ENCODE measurements around the gene BTBD9. TPM values are rescaled to one million over a fixed set of nuclear protein-coding genes. Genes with fewer than 3 reads are reported as not detected.
"Not testable (repeated sequence)": the region's sequence is repeated elsewhere in the genome, so short reads cannot be mapped to it uniquely, and the experiment has no call there.

Gene BTBD9
- total and polyA plus RNA-seq, 2 experiments from 2014 or later, result 13.0 to 17.0 TPM

DNA sequence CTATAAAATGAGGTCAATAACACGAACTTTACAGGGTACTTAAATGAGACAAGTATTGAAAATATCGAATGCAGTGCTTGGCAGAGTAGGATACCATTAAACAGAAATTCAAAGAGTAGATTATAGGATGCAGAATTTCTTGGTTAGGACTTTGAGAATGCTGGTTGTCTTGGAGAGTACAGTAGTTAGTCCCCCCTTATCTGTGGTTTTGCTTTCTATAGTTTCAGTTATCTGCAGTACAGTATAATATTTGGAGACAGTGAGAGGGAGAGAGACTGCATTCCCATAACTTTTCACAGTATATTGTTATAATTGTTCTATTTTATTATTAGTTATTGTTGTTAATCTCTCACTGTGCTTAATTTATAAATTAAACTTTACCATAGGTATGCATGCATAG lies 290.5 kb downstream of the BTBD9 start:
- Histone ChIP-seq H3K27me3 (no peaks in the 10 kb centered on the region), H3K9me2 (replicated peaks; ENCODE audit: insufficient read depth) (no peaks in the 10 kb centered on the region), H4K20me1 (ENCODE audit: insufficient read depth, poor library complexity, severe bottlenecking) (no peaks in the 10 kb centered on the region), H3K4me1 (ENCODE audit: insufficient read depth) (peaks cover 11% of the 10 kb centered on the region), H3K79me2 (no peaks in the 10 kb centered on the region), H3K4me2 (no peak overlapping the region), H2AFZ (no peak overlapping the region), H3K36me3 (replicated peaks; ENCODE audit: insufficient read depth, low read depth) (no peaks in the 10 kb centered on the region), H3K27ac (no peak overlapping the region), H3K9me3 (ENCODE audit: low read depth) (no peaks in the 10 kb centered on the region), H3K4me3 (no peak overlapping the region)
- no peak for DNase-seq (ENCODE audit: low spot score)
- 70% methylated on average over 2 of the region's 2 CpGs for WGBS (ENCODE audit: low lambda C conversion rate, missing lambda C conversion rate)
- TF ChIP-seq, protein P1, sequence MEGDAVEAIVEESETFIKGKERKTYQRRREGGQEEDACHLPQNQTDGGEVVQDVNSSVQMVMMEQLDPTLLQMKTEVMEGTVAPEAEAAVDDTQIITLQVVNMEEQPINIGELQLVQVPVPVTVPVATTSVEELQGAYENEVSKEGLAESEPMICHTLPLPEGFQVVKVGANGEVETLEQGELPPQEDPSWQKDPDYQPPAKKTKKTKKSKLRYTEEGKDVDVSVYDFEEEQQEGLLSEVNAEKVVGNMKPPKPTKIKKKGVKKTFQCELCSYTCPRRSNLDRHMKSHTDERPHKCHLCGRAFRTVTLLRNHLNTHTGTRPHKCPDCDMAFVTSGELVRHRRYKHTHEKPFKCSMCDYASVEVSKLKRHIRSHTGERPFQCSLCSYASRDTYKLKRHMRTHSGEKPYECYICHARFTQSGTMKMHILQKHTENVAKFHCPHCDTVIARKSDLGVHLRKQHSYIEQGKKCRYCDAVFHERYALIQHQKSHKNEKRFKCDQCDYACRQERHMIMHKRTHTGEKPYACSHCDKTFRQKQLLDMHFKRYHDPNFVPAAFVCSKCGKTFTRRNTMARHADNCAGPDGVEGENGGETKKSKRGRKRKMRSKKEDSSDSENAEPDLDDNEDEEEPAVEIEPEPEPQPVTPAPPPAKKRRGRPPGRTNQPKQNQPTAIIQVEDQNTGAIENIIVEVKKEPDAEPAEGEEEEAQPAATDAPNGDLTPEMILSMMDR (IDR thresholded peaks at IDR 0.05; ENCODE audit: poor library complexity), result no peak
- no peak for TF ChIP-seq EZH2 (IDR thresholded peaks at IDR 0.05; ENCODE audit: borderline replicate concordance)
- TF ChIP-seq EZH2phosphoT487 (IDR thresholded peaks at IDR 0.05; ENCODE audit: low read depth, severe bottlenecking, unreplicated experiment), result no peak

DNA sequence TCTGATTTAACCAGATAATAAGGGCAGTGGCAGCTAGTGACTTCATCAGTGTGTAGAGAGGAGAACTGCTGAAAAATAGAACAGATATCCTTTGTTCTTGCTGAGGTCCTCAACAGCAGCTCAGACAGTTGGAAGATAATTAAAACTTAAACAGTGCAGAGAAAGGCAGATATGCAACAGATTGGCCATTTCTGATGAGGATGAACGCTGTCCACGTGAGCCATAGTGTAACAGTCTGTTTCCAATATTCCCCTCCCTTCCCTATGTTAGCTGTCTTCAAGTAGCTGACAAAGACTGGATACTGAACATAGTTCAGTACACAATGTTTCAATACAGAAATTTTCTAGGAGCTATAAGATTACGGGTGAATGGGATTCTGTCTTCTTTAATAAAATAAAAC lies 291.4 kb downstream of the BTBD9 start:
- no peak overlapping the region for H2AFZ ChIP-seq
- no peaks in the 10 kb centered on the region for H3K9me3 ChIP-seq (ENCODE audit: low read depth)
- no peaks in the 10 kb centered on the region for H3K27me3 ChIP-seq
- H3K9me2 ChIP-seq (replicated peaks; ENCODE audit: insufficient read depth), result no peaks in the 10 kb centered on the region
- H3K4me1 ChIP-seq (ENCODE audit: insufficient read depth), result peaks cover 11% of the 10 kb centered on the region
- no peak overlapping the region for H3K27ac ChIP-seq
- no peaks in the 10 kb centered on the region for H3K79me2 ChIP-seq
- no peak for DNase-seq (ENCODE audit: low spot score)
- no peak overlapping the region for H3K4me3 ChIP-seq
- H4K20me1 ChIP-seq (ENCODE audit: insufficient read depth, poor library complexity, severe bottlenecking), result no peaks in the 10 kb centered on the region
- no peaks in the 10 kb centered on the region for H3K36me3 ChIP-seq (replicated peaks; ENCODE audit: insufficient read depth, low read depth)
- TF ChIP-seq EZH2phosphoT487 (IDR thresholded peaks at IDR 0.05; ENCODE audit: low read depth, severe bottlenecking, unreplicated experiment) (no peak), EZH2 (IDR thresholded peaks at IDR 0.05; ENCODE audit: borderline replicate concordance) (no peak)
- TF ChIP-seq, protein P1 (IDR thresholded peaks at IDR 0.05; ENCODE audit: poor library complexity), result no peak
- 78% methylated on average over 3 of the region's 3 CpGs for WGBS (ENCODE audit: low lambda C conversion rate, missing lambda C conversion rate)
- no peak overlapping the region for H3K4me2 ChIP-seq

DNA sequence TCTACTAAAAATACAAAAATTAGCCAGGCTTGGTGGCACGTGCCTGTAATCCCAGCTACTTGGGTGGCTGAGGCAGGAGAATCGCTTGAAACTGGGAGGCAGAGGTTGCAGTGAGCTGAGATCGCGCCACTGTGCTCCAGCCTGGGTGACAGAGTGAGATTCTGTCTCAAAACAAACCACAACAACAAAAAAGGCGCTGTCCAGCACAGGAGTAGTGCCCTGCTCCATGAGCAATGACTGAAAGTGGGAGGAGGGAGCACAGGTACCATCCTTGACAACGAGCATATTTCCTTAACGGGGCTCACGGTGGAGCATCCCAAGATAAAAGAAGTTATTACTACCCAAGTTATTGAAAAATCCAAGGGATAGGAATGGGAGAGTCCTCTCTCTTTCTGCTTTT lies 291.9 kb downstream of the BTBD9 start:
- not testable (repeated sequence) for H3K27me3 ChIP-seq; H3K4me1 ChIP-seq (ENCODE audit: insufficient read depth); H4K20me1 ChIP-seq (ENCODE audit: insufficient read depth, poor library complexity, severe bottlenecking); H3K9me3 ChIP-seq (ENCODE audit: low read depth); DNase-seq (ENCODE audit: low spot score); H3K27ac ChIP-seq; H3K4me2 ChIP-seq; H3K36me3 ChIP-seq (replicated peaks; ENCODE audit: insufficient read depth, low read depth); H3K79me2 ChIP-seq; H3K4me3 ChIP-seq; H3K9me2 ChIP-seq (replicated peaks; ENCODE audit: insufficient read depth); H2AFZ ChIP-seq
- WGBS (ENCODE audit: low lambda C conversion rate, missing lambda C conversion rate), result 92% methylated on average over 8 of the region's 8 CpGs

DNA sequence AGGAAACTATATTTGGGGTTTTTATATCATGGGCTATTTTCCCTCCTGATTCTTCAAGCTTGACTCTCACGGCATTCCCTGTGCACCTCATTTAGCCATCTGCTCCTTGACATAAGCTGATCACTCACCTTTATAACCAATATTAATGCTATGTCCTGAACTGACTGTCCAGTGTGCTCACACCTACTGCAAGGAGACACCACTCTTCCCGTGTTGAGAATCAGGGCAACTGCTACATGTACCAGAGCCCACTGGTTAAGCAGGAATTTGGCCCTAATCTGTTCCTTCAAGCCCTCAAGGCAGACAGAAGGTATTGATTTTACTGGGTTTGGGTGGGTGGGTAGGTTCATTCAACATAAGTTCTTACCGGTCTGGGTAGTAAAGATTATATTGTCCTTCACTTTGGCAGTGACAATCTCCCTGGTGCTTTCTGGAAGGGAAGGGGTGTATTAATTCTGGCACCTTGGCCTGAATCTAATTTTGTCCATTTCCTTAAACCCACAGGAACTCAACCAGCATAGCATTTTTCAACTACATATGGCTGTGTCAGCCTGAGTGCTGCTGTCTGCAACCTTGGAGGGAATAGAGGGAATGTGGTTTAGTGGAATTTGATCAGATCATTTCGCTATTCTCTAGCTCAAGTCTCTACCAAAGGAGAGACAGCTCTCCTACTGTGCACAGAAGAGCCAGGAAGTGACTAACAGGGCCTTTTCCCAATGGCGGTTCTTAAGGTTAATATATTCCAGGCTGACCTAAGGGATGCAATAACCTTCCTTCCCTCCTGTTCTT lies 293.2 kb downstream of the BTBD9 start:
- Histone ChIP-seq H3K4me2 (no peak overlapping the region), H3K79me2 (no peaks in the 10 kb centered on the region), H3K4me1 (ENCODE audit: insufficient read depth) (peaks cover 8% of the 10 kb centered on the region), H3K36me3 (replicated peaks; ENCODE audit: insufficient read depth, low read depth) (no peaks in the 10 kb centered on the region), H4K20me1 (ENCODE audit: insufficient read depth, poor library complexity, severe bottlenecking) (no peaks in the 10 kb centered on the region), H3K9me3 (ENCODE audit: low read depth) (no peaks in the 10 kb centered on the region), H3K27ac (no peak overlapping the region), H2AFZ (no peak overlapping the region), H3K27me3 (no peaks in the 10 kb centered on the region), H3K9me2 (replicated peaks; ENCODE audit: insufficient read depth) (no peaks in the 10 kb centered on the region), H3K4me3 (no peak overlapping the region)
- WGBS (ENCODE audit: low lambda C conversion rate, missing lambda C conversion rate), result 72% methylated on average over 5 of the region's 5 CpGs
- no peak for DNase-seq (ENCODE audit: low spot score)
- no peak for TF ChIP-seq EZH2phosphoT487 (IDR thresholded peaks at IDR 0.05; ENCODE audit: low read depth, severe bottlenecking, unreplicated experiment)
- TF ChIP-seq EZH2 (IDR thresholded peaks at IDR 0.05; ENCODE audit: borderline replicate concordance), result no peak
- TF ChIP-seq, protein P1 (IDR thresholded peaks at IDR 0.05; ENCODE audit: poor library complexity), result no peak

Data from hepatocyte (in vitro differentiated cells).